HG03135 (cell line): ENCODE results near the gene SYNPO.

Experiments used
- ATAC-seq: cut with Tn5 transposase; IDR thresholded peaks from one replicate; pipeline ENCODE4 v1.9.1; 2021; ENCODE audit warnings: mild to moderate bottlenecking, moderate library complexity; ENCODE audit not compliant: unreplicated experiment

Gene SYNPO

DNA sequence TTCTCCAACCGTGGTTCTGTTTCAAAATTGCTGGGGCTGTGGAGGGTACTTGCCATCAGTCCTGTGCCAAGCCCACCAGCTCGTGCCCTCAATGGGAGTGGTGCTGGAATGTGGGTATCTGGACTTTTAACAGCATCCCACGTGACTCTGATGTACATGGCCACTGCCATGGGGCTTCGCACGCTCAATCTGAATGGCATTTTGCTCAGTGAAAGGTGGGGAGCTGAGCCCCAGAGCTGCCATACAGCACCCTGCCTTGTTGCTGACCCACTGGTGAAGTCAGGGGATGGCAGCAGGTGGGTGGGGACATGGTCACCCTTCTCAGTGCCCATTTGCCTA, 16.6 kb upstream of the SYNPO start:
- ATAC-seq, result no peak

DNA sequence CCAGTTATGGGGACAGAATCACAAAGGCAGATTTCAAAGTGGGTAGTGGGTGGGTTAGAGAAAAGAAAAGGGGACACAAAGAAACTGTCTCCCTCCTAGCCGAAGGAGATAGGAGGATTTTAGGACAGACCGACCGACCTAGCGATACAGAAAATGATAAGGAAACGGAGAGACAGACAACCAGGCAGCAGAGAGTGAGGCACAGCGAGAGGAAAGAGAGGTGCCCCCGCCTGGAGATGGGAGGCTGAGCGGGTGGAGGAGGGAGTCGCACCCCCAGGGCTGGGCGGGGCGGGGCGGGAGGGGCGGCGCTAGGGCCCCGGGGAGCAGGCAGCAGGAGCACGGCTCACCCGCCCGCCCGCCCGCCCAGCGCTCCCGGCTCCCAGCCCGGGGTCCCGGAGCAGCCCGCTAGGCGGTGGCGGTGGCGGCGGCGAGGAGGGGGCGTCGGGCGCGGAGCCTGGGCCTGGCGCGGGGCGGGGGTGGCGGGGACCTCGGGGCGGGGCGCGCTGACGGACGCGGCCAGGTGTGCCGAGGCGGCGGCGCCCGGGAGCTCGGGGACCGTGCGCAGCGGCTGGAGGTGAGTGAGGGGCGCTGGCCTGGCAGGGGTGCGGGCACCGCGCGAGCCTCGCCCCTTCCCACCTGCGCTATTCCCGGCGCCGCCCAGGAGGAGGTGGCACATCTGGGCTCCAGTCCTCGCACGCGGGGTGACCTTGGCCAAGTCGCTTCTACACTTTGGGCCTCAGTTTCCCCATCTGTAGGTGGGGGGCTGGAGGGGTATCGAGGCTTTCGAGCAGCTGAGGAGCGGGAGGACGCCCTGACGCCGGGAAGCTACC, 15.9 kb upstream of the SYNPO start:
- no peak for ATAC-seq

- no peak for ATAC-seq
Observed at GRCh38 chr5:150625164-150625535, 15.3 kb upstream of the SYNPO start.

DNA sequence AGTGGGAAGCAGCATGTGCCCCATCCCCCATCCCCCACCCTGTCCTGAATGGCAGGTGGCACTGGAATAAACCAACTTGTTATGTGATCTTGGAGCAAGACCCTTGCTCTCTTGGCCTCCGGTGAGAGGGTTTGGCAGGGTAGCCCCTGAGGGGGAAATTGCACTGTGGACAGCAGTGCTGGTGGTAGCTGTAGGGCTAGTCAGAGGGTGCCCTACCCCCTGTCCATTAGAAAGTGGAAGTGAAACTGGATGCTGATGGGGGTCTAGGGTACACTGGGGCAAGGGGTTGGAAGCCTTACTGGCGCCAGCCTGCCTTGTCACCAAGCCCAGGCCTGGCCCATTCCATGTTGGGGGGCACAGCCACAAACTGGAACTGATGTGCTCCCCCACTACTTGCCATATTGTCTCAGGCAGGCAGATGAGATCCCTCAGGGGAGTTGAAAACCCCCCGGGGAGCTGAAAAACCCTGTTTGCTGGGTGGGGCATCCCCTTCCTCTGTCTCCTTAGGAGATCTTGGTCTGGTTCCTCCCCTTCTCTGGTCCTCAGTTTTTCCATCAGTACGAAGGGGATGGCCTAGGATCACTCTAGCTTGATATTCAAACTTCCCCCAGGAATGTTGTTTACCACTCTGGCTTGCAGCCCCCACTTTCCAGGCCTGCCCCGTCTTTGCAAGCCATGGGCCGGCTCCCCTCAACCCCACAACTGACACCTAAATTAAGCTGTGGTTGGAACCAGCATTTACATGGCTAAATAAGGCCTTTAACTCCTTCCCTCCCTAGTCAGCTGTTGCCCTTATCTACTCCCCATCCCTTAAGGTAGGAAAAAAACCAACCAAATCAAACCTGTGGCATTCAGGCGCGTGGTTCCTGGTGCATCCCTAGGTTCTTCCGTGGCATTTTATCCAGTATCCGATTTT, 14.4 kb upstream of the SYNPO start:
- peak; percentile 50 for ATAC-seq

GRCh38 chr5:150626853-150627276, 13.6 kb upstream of the SYNPO start:
- ATAC-seq, result no peak

GRCh38 chr5:150627731-150628545, 12.5 kb upstream of the SYNPO start:
- ATAC-seq, result no peak

DNA sequence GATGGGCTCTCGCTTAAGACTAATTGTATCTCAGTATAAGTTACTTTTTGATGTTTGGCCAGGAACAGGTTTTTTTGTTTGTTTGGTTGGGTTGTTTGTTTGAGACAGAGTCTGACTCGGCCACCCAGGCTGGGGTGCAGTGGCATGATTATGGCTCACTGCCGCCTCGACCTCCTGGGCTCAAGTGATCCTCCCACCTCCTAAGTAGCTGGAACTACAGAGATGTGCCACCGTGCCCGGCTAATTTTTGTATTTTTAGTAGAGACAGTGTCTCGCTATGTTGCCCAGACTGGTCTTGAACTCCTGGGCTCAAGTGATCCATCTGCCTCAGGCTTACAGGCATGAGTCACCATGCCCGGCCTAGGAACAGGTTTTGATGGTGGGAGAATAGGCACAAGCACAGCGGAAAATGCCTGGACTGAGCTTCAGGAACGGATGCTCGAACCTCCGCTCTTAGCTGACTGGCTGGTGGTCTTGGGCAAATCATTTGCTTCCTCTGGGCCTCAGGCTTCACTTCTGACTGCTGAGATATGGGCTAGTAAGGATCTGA, 11.4 kb upstream of the SYNPO start:
- no peak for ATAC-seq

GRCh38 chr5:150630016-150630415, 10.4 kb upstream of the SYNPO start:
- no peak for ATAC-seq

DNA sequence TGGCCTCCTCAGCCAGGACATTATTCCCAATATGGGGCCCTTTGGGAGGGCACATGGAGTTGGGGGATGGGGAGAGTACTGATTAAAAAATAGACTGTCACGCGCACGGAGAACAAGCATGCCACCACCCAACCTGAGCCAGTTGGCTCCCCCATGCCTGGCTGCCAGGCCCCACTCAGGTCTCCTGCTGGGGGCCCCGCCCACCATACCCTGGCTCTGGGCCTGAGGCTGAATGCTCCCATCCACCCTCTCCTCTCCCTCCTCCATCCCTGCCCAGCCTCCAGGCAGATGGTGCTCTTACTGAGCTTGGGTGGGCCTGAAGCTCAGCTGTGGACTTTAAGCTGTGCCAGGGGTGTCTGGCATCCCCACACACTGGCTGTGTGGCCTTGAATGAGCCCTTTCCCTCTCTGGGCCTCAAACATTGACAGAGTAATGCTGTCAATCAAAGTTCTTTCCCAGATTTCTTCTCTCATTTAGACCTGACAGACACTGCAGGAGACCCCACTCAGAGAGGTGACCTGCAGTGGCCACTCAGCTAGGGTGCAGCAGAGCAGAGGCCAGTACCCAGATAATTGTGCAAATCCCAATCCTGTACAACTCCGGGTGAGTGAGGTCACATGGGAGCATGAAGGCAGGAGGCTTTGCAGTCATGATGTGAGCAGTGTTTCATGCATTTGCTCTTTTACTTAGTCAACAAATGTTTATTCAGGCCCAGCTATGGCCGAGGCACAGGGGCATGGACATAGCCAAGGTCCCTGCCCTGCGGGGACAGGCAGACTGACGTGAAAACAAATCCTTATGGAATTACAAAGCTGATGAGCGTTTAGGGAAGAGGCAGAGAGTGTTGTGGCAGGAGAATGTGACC, 9.8 kb upstream of the SYNPO start:
- ATAC-seq, result no peak

DNA sequence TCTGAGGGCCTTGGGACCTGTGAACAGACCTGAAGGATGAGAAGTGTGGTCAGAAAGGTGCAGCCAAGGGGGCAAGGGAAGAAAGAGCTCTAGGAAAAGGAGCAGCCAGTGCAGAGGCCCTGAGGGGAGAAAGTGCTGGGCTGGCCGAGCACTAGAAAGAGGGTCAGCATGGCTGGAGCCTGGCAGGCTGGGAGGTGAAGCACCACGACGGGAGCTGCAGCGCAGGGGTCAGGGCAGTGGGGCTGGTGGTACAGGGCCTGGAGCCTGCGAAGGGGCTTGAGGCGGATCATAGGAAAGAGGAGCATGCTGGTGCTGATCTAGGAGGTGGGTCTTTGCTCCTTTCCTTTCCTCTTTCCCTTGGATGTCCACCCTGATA, 9.1 kb upstream of the SYNPO start:
- ATAC-seq, result no peak

GRCh38 chr5:150632305-150633160, 7.9 kb upstream of the SYNPO start:
- ATAC-seq, result no peak

DNA sequence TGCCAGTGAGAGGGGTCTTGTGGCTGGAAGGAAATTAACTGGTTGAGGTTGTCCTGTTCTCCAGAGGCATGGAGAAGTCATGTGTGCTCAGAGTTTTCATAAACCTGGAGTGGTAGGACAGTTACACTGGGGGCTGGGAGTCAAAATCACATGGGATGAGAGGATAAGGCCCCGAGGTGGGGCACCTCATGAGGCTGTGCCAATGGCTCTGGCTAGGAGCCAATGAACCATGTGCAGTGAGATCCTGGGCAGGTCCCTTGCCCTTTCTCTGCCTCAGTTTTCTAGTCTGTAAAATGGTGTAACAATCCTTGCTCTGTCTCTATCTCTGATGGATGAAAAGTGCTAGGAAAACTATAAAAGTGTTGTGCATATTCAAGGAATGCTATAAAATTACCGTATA, 7.0 kb upstream of the SYNPO start:
- no peak for ATAC-seq

- ATAC-seq, result no peak
Observed at GRCh38 chr5:150636391-150637244, 3.8 kb upstream of the SYNPO start.

- no peak for ATAC-seq
Observed at GRCh38 chr5:150637245-150638052, 3.0 kb upstream of the SYNPO start.

- no peak for ATAC-seq
Observed at GRCh38 chr5:150638053-150638444, 2.4 kb upstream of the SYNPO start.

DNA sequence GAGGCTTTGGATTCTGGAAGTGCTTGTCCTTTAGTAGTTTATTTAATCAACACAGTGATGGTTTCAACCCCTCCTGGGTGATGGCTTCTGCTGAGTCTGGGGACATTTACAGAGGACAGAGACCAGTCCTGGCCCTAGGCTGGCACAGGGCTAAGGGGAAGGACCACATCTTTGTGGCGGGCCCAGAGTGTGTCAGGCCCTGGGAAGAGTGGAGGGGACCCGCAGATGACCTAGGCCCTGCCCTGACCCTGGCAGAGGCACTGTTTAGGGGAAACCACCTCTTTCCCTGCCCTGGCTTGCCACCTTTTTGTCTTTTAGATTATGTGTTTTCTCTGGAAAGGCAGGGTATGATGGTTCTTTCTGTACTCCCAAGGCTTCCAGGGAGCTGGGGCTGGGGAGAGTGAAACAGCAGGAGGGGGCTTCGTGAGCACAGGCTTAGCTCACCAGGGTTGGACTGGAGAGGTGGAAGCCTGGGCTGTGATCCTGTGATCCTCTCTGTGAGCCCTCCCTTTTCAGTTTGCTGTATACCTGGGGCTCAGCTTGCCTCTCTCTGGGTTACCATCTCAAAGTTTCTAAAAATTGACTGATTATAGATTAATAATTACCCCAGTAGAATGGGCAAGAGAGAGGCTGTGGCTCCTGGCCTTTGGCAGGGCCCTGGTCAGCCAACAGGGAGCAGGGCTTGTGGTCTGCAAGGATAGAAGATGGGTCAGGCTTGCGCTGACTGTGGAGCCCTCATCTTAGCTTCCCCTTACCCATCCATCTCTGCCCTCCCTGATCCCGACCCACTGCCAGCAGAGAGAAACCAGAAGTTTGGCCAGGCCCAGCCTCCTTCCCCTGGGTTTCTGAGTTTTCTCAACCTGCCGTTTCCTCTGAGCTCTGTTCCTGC, 1.7 kb upstream of the SYNPO start:
- ATAC-seq, result no peak

- no peak for ATAC-seq
Observed at GRCh38 chr5:150639377-150639692, 1.1 kb upstream of the SYNPO start.
